Fibroblast of lung (primary cell): ENCODE results near the gene DRAXIN. TPM values are rescaled to one million over a fixed set of nuclear protein-coding genes. Genes with fewer than 3 reads are reported as not detected.
A peak's percentile ranks its signal among the peaks of the same experiment; 100 is the strongest.

Source experiments
- DNase-seq, 2 donors: peaks; one replicate each; pipeline versions ENCODE4 v3.0.0 to v3.0.0-alpha.2; 2010; ENCODE audit warnings: low read depth in 2 of 2
- H2AFZ ChIP-seq: 2 replicates; pipeline ENCODE4 v1.5.1; 2012; ENCODE audit warnings: low read length, control low read depth, inconsistent platforms
- H3K27ac ChIP-seq: 2 replicates; pipeline ENCODE4 v1.5.1; 2011; ENCODE audit warnings: low read length, control low read depth; ENCODE audit not compliant: insufficient read depth
- H3K27me3 ChIP-seq: 2 replicates; pipeline ENCODE4 v1.5.1; 2011; ENCODE audit warnings: mild to moderate bottlenecking, low read length; ENCODE audit not compliant: control insufficient read depth, insufficient read depth
- H3K36me3 ChIP-seq: 2 replicates; pipeline ENCODE4 v1.5.1; 2011; ENCODE audit warnings: low read length; ENCODE audit not compliant: control insufficient read depth, insufficient read depth
- H3K4me1 ChIP-seq: 2 replicates; pipeline ENCODE4 v1.5.1; 2011; ENCODE audit warnings: low read length; ENCODE audit not compliant: control insufficient read depth, insufficient read depth; ENCODE audit errors: extremely low read depth
- H3K4me2 ChIP-seq: 2 replicates; pipeline ENCODE4 v1.5.1; 2011; ENCODE audit warnings: low read length, control low read depth; ENCODE audit not compliant: insufficient read depth; ENCODE audit errors: extremely low read depth
- H3K4me3 ChIP-seq, 4 experiments: fragments of 200-600 bp in 1 of 4; sonication (generic) in 1 of 4; replicated peaks in 1 of 4; 2 replicates each; pipeline ENCODE4 v1.5.1; 2011 to 2016; ENCODE audit warnings: low read length in 4 of 4, low read depth in 3 of 4, mild to moderate bottlenecking in 3 of 4, control low read depth in 2 of 4, inconsistent platforms in 1 of 4, mixed read lengths in 1 of 4; ENCODE audit not compliant: insufficient read depth in 1 of 4; ENCODE audit errors: control extremely low read depth in 1 of 4
- H3K79me2 ChIP-seq: 2 replicates; pipeline ENCODE4 v1.5.1; 2012; ENCODE audit warnings: mild to moderate bottlenecking, low read length, inconsistent platforms; ENCODE audit not compliant: control insufficient read depth, insufficient read depth
- H3K9ac ChIP-seq: 2 replicates; pipeline ENCODE4 v1.5.1; 2011; ENCODE audit warnings: mild to moderate bottlenecking, low read length, control low read depth; ENCODE audit not compliant: insufficient read depth
- H3K9me3 ChIP-seq: 2 replicates; pipeline ENCODE4 v1.5.1; 2012; ENCODE audit warnings: low read depth, low read length; ENCODE audit not compliant: control insufficient read depth, insufficient read depth
- H4K20me1 ChIP-seq: 2 replicates; pipeline ENCODE4 v1.5.1; 2011; ENCODE audit warnings: low read length; ENCODE audit not compliant: control insufficient read depth, insufficient read depth; ENCODE audit errors: extremely low read depth
- EZH2 ChIP-seq: IDR thresholded peaks from 2 replicates; pipeline ENCODE4 v1.5.1; 2012; ENCODE audit warnings: low read length, control low read depth, mild to moderate bottlenecking; ENCODE audit errors: missing control alignments
- polyA plus RNA-seq, 2 donors: library from polyadenylated mRNA; depleted of rRNA in 1 of 2; stranded (reverse) in 1 of 2; unstranded in 1 of 2; fragments of >200 nt; gene quantifications; 2 replicates each; pipeline ENCODE4 v1.2.1, GENCODE V29; 2011 to 2012; ENCODE audit warnings: missing spikeins in 1 of 2
- total RNA-seq: library from RNA; depleted of rRNA; stranded (reverse); fragments of >200 nt; gene quantifications from 2 replicates; pipeline ENCODE4 v1.2.1, GENCODE V29; 2014
- TF ChIP-seq, protein P1 (sequence below), 2 donors: IDR thresholded peaks in 1 of 2; conservative IDR thresholded peaks in 1 of 2; 1 replicate in 1 of 2; 2 replicates in 1 of 2; pipeline ENCODE4 v1.5.1; 2011 to 2012; ENCODE audit warnings: low read length in 2 of 2, control low read depth in 1 of 2, inconsistent platforms in 1 of 2, low read depth in 1 of 2, mild to moderate bottlenecking in 1 of 2

The DRAXIN gene
- total and polyA plus RNA-seq, 2 donors (not counting 1 experiment from before 2014, with no cell fraction given), result 0.03 to 0.50 TPM

DNA sequence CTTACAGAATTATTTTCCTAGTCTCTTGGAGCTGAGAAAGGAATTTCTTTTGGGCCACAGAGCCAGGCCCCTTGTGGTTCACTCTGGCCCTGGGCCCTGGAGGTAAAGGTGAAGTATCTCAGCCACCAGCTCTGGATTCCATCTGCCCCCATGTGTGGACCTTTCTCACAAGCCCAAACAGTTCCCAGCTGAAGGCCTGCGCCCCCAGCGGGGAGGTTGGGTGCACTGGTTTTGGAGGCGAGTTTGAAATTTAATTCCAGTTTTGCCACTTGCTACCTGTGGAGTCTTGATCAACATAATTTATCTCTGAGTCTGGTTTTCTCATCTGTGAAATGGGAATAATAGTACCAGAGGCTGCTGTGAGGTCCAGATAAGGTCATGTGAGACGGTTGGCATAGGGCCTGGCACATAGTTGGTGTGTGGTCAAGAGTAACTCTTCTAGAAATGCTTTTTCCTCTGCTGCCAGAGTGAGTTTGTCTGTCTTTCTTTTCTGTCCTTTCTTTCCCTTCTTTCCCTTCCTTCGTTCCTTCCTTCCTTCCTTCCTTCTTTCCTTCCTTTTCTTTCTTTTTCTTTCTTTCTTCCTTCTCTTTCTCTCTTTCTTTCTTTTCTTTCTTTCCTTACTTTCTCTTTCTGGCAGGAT is 50.5 kb downstream of the DRAXIN start:
- H3K79me2 ChIP-seq, result no peaks in the 10 kb centered on the region
- no peaks in the 10 kb centered on the region for H4K20me1 ChIP-seq
- no peak overlapping the region for H3K4me3 ChIP-seq
- no peak for DNase-seq
- H3K27ac ChIP-seq, result no peak overlapping the region
- no peaks in the 10 kb centered on the region for H3K27me3 ChIP-seq
- H2AFZ ChIP-seq, result no peak overlapping the region
- H3K36me3 ChIP-seq, result no peaks in the 10 kb centered on the region
- H3K9ac ChIP-seq, result no peak overlapping the region
- H3K4me1 ChIP-seq, result no peaks in the 10 kb centered on the region
- H3K4me2 ChIP-seq, result no peak overlapping the region
- TF ChIP-seq, protein P1, sequence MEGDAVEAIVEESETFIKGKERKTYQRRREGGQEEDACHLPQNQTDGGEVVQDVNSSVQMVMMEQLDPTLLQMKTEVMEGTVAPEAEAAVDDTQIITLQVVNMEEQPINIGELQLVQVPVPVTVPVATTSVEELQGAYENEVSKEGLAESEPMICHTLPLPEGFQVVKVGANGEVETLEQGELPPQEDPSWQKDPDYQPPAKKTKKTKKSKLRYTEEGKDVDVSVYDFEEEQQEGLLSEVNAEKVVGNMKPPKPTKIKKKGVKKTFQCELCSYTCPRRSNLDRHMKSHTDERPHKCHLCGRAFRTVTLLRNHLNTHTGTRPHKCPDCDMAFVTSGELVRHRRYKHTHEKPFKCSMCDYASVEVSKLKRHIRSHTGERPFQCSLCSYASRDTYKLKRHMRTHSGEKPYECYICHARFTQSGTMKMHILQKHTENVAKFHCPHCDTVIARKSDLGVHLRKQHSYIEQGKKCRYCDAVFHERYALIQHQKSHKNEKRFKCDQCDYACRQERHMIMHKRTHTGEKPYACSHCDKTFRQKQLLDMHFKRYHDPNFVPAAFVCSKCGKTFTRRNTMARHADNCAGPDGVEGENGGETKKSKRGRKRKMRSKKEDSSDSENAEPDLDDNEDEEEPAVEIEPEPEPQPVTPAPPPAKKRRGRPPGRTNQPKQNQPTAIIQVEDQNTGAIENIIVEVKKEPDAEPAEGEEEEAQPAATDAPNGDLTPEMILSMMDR (conservative IDR thresholded peaks at IDR 0.05 in 1 of 2, IDR thresholded peaks at IDR 0.05 in 1 of 2; ENCODE audit: low read depth in 1 of 2, low read length in 2 of 2), result no peak
- TF ChIP-seq EZH2, result no peak
- no peaks in the 10 kb centered on the region for H3K9me3 ChIP-seq

DNA sequence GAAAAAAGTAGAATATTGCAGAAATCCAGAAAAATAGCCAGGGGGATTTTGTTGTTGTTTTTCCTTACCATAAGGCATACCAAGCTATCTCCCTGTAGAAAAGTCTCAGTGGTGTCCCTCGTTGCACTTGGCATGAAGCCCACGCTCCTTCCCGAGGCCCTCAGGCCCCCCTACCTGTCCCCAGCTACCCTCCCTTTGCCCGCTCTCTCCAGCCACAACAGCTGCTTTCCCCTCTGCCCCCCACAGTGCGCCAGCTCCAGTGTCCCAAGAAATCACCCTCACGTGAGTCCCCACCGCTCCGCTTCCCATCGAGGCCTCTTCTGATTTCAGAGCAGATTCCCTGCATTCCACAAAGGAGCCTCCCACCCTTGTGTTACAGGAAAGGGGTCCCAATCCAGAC is 52.8 kb downstream of the DRAXIN start:
- Histone ChIP-seq H3K27me3 (no peaks in the 10 kb centered on the region), H3K9me3 (no peaks in the 10 kb centered on the region), H3K27ac (no peak overlapping the region), H3K79me2 (no peaks in the 10 kb centered on the region), H2AFZ (no peak overlapping the region), H3K36me3 (peaks cover 2% of the 10 kb centered on the region), H3K4me3 (no peak overlapping the region), H3K4me1 (no peaks in the 10 kb centered on the region), H4K20me1 (no peaks in the 10 kb centered on the region), H3K4me2 (no peak overlapping the region), H3K9ac (no peak overlapping the region)
- no peak for TF ChIP-seq EZH2
- TF ChIP-seq, protein P1 (conservative IDR thresholded peaks at IDR 0.05 in 1 of 2, IDR thresholded peaks at IDR 0.05 in 1 of 2; ENCODE audit: low read depth in 1 of 2, low read length in 2 of 2), result no peak
- no peak for DNase-seq

DNA sequence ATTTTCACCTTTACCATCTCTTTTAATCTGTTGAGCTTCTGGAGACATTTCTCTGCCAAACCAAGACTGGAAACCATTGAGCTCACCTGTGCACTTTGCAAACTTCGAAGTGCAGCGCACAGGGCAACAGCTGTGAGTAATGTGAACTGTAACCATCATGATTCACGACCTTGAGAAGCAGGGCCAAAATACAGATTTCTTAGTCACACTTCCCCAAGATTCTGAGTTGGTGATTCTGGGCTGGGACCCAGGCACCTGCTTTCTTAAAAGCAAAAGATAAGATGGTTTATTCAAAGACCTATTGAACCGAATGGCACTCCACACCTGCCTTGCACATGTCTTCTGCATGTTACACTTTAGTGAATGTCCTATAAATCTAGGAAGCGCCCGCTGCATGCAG is 54.6 kb downstream of the DRAXIN start:
- Histone ChIP-seq H3K4me1 (no peaks in the 10 kb centered on the region), H3K27ac (no peak overlapping the region), H3K4me2 (no peak overlapping the region), H4K20me1 (no peaks in the 10 kb centered on the region), H3K27me3 (no peaks in the 10 kb centered on the region), H3K9ac (no peak overlapping the region), H3K79me2 (no peaks in the 10 kb centered on the region), H2AFZ (no peak overlapping the region), H3K9me3 (no peaks in the 10 kb centered on the region), H3K4me3 (no peak overlapping the region), H3K36me3 (peaks cover 5% of the 10 kb centered on the region)
- TF ChIP-seq, protein P1 (conservative IDR thresholded peaks at IDR 0.05 in 1 of 2, IDR thresholded peaks at IDR 0.05 in 1 of 2; ENCODE audit: low read depth in 1 of 2, low read length in 2 of 2), result no peak
- TF ChIP-seq EZH2, result no peak
- DNase-seq, result peak in 1 of 2 donors; percentile 51
